GM12865 (cell line): Measurements from ENCODE around the gene ATXN7L1.

ENCODE experiments used
- DNase-seq: peaks from one replicate; pipeline ENCODE4 v3.0.0; 2010; ENCODE audit warnings: low read depth
- H3K4me3 ChIP-seq: 2 replicates; pipeline ENCODE4 v1.5.1; 2011; ENCODE audit warnings: mild to moderate bottlenecking, low read depth, low read length, control low read depth
- CTCF ChIP-seq: IDR thresholded peaks from 2 replicates; pipeline ENCODE4 v1.5.1; 2011; ENCODE audit warnings: low read length, control low read depth, low read depth, inconsistent platforms; ENCODE audit not compliant: insufficient read depth; ENCODE audit errors: missing control alignments

The ATXN7L1 gene

GRCh38 chr7:105829681-105830322 lies 46.6 kb downstream of the ATXN7L1 start:
- DNase-seq: no peak
- no peak overlapping the region for H3K4me3 ChIP-seq
- TF ChIP-seq CTCF: no peak

GRCh38 chr7:105828141-105828540 lies 48.3 kb downstream of the ATXN7L1 start:
- no peak overlapping the region for H3K4me3 ChIP-seq
- DNase-seq: no peak
- no peak for TF ChIP-seq CTCF

GRCh38 chr7:105827151-105827875 lies 49.1 kb downstream of the ATXN7L1 start:
- DNase-seq: no peak
- TF ChIP-seq CTCF: no peak
- H3K4me3 ChIP-seq: no peak overlapping the region

- no peak overlapping the region for H3K4me3 ChIP-seq
- no peak for TF ChIP-seq CTCF
- no peak for DNase-seq
Measured at GRCh38 chr7:105826143-105826542, 50.3 kb downstream of the ATXN7L1 start.

GRCh38 chr7:105825371-105825770 lies 51.0 kb downstream of the ATXN7L1 start:
- no peak overlapping the region for H3K4me3 ChIP-seq
- no peak for DNase-seq
- no peak for TF ChIP-seq CTCF

- no peak overlapping the region for H3K4me3 ChIP-seq
- no peak for DNase-seq
- no peak for TF ChIP-seq CTCF
Measured at GRCh38 chr7:105822806-105823205, 53.6 kb downstream of the ATXN7L1 start.
